ENCODE measurements around the gene CEP112.

DNA sequence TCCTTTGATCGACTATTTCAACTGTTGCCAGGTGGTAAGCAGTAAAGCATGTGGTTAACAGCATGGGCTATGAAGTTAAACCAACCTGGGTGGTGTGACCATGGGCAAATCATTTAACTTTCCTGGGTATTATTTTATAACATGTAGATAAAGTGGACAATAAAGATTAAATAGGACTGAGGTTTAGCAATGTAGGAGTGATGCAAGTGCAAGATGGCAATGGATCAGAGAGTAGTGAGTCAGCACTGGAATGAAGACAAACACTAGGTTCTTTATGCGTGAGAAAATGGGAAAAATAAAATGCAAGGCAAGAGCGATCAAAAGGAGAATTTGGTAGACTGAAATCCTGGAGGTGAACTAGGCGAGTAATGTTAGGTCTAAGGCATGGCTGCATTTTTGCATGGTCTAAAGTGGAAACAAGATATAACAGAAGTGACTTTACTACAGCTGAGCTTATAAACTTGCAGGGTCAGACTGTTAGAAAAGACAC lies 408.0 kb downstream of the CEP112 start:
- TF ChIP-seq, protein P1, sequence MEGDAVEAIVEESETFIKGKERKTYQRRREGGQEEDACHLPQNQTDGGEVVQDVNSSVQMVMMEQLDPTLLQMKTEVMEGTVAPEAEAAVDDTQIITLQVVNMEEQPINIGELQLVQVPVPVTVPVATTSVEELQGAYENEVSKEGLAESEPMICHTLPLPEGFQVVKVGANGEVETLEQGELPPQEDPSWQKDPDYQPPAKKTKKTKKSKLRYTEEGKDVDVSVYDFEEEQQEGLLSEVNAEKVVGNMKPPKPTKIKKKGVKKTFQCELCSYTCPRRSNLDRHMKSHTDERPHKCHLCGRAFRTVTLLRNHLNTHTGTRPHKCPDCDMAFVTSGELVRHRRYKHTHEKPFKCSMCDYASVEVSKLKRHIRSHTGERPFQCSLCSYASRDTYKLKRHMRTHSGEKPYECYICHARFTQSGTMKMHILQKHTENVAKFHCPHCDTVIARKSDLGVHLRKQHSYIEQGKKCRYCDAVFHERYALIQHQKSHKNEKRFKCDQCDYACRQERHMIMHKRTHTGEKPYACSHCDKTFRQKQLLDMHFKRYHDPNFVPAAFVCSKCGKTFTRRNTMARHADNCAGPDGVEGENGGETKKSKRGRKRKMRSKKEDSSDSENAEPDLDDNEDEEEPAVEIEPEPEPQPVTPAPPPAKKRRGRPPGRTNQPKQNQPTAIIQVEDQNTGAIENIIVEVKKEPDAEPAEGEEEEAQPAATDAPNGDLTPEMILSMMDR (IDR thresholded peaks at IDR 0.05; ENCODE audit: low read depth, low read length) = no peak
- TF ChIP-seq POLR2A (IDR thresholded peaks at IDR 0.05; ENCODE audit: extremely low read depth, insufficient read length) (no peak), MYC (IDR thresholded peaks at IDR 0.05; ENCODE audit: low read depth, low read length) (no peak)
- TF ChIP-seq, protein P2, sequence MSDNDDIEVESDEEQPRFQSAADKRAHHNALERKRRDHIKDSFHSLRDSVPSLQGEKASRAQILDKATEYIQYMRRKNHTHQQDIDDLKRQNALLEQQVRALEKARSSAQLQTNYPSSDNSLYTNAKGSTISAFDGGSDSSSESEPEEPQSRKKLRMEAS (IDR thresholded peaks at IDR 0.05; ENCODE audit: low read depth, low read length) = no peak

Measured in NB4 (cell line).